Smooth muscle cell (in vitro differentiated cells): ENCODE measurements around the gene KIAA0319L. TPM values are rescaled to one million over a fixed set of nuclear protein-coding genes. Genes with fewer than 3 reads are reported as not detected.

Experiments
- DNase-seq: peaks from one replicate; lab custom pipeline; 2025; ENCODE audit not compliant: unreplicated experiment; lab: John Stamatoyannopoulos, UW
- H2AFZ ChIP-seq: fragments of 200-600 bp; sonication (generic); 2 replicates; pipeline ENCODE4 v1.6.0; 2016; ENCODE audit warnings: antibody characterized with exemption, low read depth, mild to moderate bottlenecking
- H3F3A ChIP-seq: fragments of 200-600 bp; sonication (generic); 2 replicates; pipeline ENCODE4 v1.6.0; 2017; ENCODE audit warnings: antibody characterized with exemption, low read depth
- H3K27ac ChIP-seq: fragments of 200-600 bp; sonication (generic); 2 replicates; pipeline ENCODE4 v1.5.1; 2016; ENCODE audit warnings: low read depth, mild to moderate bottlenecking
- H3K27me3 ChIP-seq: fragments of 200-600 bp; sonication (generic); 2 replicates; pipeline ENCODE4 v1.6.1; 2016; ENCODE audit warnings: low read depth, mild to moderate bottlenecking
- H3K36me3 ChIP-seq: fragments of 200-600 bp; sonication (generic); 2 replicates; pipeline ENCODE4 v1.5.1; 2016; ENCODE audit warnings: low read depth
- H3K4me1 ChIP-seq: fragments of 200-600 bp; sonication (generic); 2 replicates; pipeline ENCODE4 v1.5.1; 2016; ENCODE audit warnings: low read depth
- H3K4me2 ChIP-seq: fragments of 200-600 bp; sonication (generic); 2 replicates; pipeline ENCODE4 v1.6.0; 2016; ENCODE audit warnings: mild to moderate bottlenecking
- H3K4me3 ChIP-seq: fragments of 200-600 bp; sonication (generic); 2 replicates; pipeline ENCODE4 v1.5.1; 2016; ENCODE audit warnings: mild to moderate bottlenecking
- H3K79me2 ChIP-seq: fragments of 200-600 bp; sonication (generic); 2 replicates; pipeline ENCODE4 v1.6.0; 2016; ENCODE audit warnings: low read depth, mild to moderate bottlenecking
- H3K9ac ChIP-seq: fragments of 200-600 bp; sonication (generic); 2 replicates; pipeline ENCODE4 v1.6.0; 2016; ENCODE audit warnings: low read depth
- H3K9me3 ChIP-seq: fragments of 200-600 bp; sonication (generic); replicated peaks from 2 replicates; pipeline ENCODE4 v1.5.1; 2016; ENCODE audit warnings: low read depth
- H4K20me1 ChIP-seq: fragments of 200-600 bp; sonication (generic); 2 replicates; pipeline ENCODE4 v1.6.0; 2016; ENCODE audit warnings: low read depth
- WGBS: methylation state at CpG from one replicate; pipeline ENCODE4 v1.1.7; 2016; ENCODE audit warnings: low lambda C conversion rate; 5-methylcytosine and 5-hydroxymethylcytosine counted together
- polyA plus RNA-seq: library from polyadenylated mRNA; unstranded; fragments of >200 nt; fragmentation: Nextera tagmentation; extraction: Ambion mirVana; gene quantifications from 2 replicates; pipeline ENCODE4 v1.2.1, GENCODE V29; 2016
- total RNA-seq: library from RNA; depleted of rRNA; stranded (reverse); fragments of >200 nt; gene quantifications from 2 replicates; pipeline ENCODE4 v1.2.3, GENCODE V29; 2014
- TF ChIP-seq, protein P1 (sequence below): fragments of 200-600 bp; sonication (generic); IDR thresholded peaks from 2 replicates; pipeline ENCODE4 v1.5.1; 2017; ENCODE audit warnings: borderline replicate concordance, mild to moderate bottlenecking, antibody characterized with exemption; ENCODE audit not compliant: insufficient read depth, poor library complexity, severe bottlenecking

Gene KIAA0319L
- total and polyA plus RNA-seq, 2 experiments from 2014 or later = 30.1 to 37.0 TPM

DNA sequence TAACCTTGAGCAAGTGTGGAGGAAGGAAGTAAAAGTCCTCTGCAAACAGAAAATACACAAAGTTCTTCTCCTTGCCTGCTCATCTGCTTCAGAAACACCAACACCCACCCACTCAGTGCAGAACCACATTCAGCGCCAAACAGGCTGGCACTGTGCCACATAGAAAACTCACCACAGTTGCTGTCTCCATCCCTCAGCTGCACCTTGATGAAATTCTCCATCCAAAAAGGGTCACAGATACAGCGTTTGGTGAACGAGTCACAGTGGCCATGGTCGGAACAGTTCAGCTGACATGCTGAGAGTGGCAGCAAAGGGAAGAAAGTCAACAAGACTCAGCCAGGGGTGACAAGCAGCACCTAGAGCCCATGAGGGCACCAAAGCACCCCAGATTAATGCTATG, 114.5 kb downstream of the KIAA0319L start:
- TF ChIP-seq, protein P1, sequence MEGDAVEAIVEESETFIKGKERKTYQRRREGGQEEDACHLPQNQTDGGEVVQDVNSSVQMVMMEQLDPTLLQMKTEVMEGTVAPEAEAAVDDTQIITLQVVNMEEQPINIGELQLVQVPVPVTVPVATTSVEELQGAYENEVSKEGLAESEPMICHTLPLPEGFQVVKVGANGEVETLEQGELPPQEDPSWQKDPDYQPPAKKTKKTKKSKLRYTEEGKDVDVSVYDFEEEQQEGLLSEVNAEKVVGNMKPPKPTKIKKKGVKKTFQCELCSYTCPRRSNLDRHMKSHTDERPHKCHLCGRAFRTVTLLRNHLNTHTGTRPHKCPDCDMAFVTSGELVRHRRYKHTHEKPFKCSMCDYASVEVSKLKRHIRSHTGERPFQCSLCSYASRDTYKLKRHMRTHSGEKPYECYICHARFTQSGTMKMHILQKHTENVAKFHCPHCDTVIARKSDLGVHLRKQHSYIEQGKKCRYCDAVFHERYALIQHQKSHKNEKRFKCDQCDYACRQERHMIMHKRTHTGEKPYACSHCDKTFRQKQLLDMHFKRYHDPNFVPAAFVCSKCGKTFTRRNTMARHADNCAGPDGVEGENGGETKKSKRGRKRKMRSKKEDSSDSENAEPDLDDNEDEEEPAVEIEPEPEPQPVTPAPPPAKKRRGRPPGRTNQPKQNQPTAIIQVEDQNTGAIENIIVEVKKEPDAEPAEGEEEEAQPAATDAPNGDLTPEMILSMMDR = no peak
- H3K9me3 ChIP-seq = no peaks in the 10 kb centered on the region
- no peak overlapping the region for H2AFZ ChIP-seq
- no peaks in the 10 kb centered on the region for H3F3A ChIP-seq
- DNase-seq = no peak
- no peaks in the 10 kb centered on the region for H3K79me2 ChIP-seq
- no peaks in the 10 kb centered on the region for H3K36me3 ChIP-seq
- H4K20me1 ChIP-seq = no peaks in the 10 kb centered on the region
- no peaks in the 10 kb centered on the region for H3K27me3 ChIP-seq
- no peak overlapping the region for H3K9ac ChIP-seq
- no peak overlapping the region for H3K4me3 ChIP-seq
- no peaks in the 10 kb centered on the region for H3K4me1 ChIP-seq
- no peak overlapping the region for H3K27ac ChIP-seq
- WGBS = 88% methylated on average over 4 of the region's 4 CpGs
- H3K4me2 ChIP-seq = no peak overlapping the region

DNA sequence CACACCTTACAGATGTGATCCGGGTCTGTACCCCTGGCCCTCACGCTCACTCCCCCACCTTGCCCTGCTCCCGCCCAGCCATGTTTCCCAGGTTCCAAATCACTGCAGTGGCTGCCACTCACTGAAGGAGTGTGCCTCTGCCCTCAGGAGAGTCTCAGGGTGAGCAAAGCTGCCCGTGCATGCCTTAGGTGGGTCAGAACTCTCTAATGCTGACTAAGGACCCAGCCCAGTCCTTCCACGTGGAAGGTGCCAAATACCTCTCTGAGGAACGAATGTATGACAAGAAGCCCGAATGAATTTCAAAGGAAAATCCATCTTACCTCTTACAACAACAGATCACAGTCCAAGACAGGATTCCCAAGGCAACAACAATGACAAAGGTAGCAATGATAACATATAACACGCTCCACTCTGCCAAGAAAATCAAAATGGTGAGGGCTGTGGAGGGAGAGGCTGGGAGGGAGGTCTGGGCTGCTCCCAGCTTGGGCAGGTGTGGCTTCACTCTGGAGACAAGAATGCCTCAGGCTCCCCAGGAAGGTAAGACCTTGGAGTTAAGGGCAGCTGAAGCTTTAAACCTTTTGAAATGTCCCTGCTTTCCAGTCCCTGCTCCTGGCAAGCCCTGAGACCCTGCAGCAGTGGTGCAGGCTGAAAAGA, 115.2 kb downstream of the KIAA0319L start:
- Histone ChIP-seq H3K27me3 (no peaks in the 10 kb centered on the region), H4K20me1 (no peaks in the 10 kb centered on the region), H3K4me3 (no peak overlapping the region), H2AFZ (no peak overlapping the region), H3K27ac (no peak overlapping the region), H3F3A (no peaks in the 10 kb centered on the region), H3K36me3 (no peaks in the 10 kb centered on the region), H3K9ac (no peak overlapping the region), H3K9me3 (no peaks in the 10 kb centered on the region), H3K4me2 (no peak overlapping the region), H3K4me1 (no peaks in the 10 kb centered on the region), H3K79me2 (no peaks in the 10 kb centered on the region)
- no peak for DNase-seq
- 88% methylated on average over 8 of the region's 8 CpGs for WGBS
- TF ChIP-seq, protein P1 = no peak

DNA sequence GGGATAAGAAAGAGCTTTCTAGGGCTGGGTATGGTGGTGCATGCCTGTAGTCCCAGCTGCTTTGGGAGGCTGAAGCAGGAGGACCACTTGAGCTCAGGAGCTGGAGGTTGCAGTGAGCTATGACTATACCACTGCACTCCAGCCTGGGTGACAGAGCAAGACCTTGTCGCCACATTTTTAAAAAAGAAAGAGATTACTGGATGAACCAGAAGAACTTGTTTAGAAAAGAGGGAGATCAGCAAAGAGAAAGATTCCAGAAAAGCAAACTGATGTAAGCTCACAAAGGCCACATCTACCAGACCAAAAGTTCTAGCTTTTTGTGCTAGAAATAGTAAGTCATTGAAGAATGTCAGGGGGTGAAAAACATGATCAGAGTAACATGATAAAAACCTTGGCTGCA, 117.6 kb downstream of the KIAA0319L start:
- Histone ChIP-seq H2AFZ (no peak overlapping the region), H3K9ac (no peak overlapping the region), H3K79me2 (no peaks in the 10 kb centered on the region), H3K4me3 (no peak overlapping the region), H3K4me1 (no peaks in the 10 kb centered on the region), H3K36me3 (no peaks in the 10 kb centered on the region), H3K9me3 (no peaks in the 10 kb centered on the region), H4K20me1 (no peaks in the 10 kb centered on the region), H3K27me3 (no peaks in the 10 kb centered on the region), H3F3A (no peaks in the 10 kb centered on the region), H3K27ac (no peak overlapping the region), H3K4me2 (no peak overlapping the region)
- TF ChIP-seq, protein P1 = no peak
- 72% methylated on average over 1 of the region's 1 CpG for WGBS
- DNase-seq = no peak

DNA sequence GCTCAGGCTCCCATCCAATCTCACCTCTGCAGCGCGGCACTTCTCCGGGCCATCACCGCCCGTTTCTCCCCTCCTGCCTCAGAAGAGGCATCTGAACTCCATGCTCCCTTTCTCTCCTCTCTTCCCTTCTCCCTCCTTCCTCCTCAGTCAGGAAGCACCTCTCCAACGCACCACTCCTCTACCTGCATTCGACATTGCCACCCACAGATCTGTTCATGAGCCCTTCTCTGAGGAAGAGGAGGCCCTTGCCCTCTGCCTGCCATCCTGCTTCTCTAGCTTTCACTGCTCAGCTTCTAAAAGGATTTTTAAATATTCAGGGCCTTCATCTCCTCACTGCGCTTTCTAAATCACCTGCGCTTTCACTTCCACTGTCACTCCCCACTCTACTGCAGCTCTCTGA, 120.0 kb downstream of the KIAA0319L start:
- TF ChIP-seq, protein P1 = no peak
- Histone ChIP-seq H3K27ac (no peak overlapping the region), H3K4me3 (no peak overlapping the region), H3K4me2 (no peak overlapping the region), H2AFZ (no peak overlapping the region), H3K79me2 (no peaks in the 10 kb centered on the region), H3K36me3 (no peaks in the 10 kb centered on the region), H3K9ac (no peak overlapping the region), H4K20me1 (no peaks in the 10 kb centered on the region), H3K9me3 (no peaks in the 10 kb centered on the region), H3K4me1 (no peaks in the 10 kb centered on the region), H3F3A (no peaks in the 10 kb centered on the region), H3K27me3 (no peaks in the 10 kb centered on the region)
- no peak for DNase-seq
- 95% methylated on average over 9 of the region's 9 CpGs for WGBS
